SK-N-SH (cell line): ENCODE measurements around the gene FRMD7.

Experiments
- PBX3 ChIP-seq: IDR thresholded peaks from 2 replicates; pipeline ENCODE4; 2012
- TF ChIP-seq, protein P1 (sequence below): IDR thresholded peaks from 2 replicates; pipeline ENCODE4 v1.4.0; 2012; ENCODE audit warnings: low read depth, borderline replicate concordance

GRCh38 chrX:132119283-132119682 is 8.5 kb downstream of the FRMD7 start:
- TF ChIP-seq, protein P1, sequence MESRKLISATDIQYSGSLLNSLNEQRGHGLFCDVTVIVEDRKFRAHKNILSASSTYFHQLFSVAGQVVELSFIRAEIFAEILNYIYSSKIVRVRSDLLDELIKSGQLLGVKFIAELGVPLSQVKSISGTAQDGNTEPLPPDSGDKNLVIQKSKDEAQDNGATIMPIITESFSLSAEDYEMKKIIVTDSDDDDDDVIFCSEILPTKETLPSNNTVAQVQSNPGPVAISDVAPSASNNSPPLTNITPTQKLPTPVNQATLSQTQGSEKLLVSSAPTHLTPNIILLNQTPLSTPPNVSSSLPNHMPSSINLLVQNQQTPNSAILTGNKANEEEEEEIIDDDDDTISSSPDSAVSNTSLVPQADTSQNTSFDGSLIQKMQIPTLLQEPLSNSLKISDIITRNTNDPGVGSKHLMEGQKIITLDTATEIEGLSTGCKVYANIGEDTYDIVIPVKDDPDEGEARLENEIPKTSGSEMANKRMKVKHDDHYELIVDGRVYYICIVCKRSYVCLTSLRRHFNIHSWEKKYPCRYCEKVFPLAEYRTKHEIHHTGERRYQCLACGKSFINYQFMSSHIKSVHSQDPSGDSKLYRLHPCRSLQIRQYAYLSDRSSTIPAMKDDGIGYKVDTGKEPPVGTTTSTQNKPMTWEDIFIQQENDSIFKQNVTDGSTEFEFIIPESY: no peak
- no peak for TF ChIP-seq PBX3
